Activated CD8-positive, alpha-beta memory T cell treated with anti-CD3 and anti-CD28 coated beads for 4 hours (primary cell): ENCODE measurements around the gene CTXND2.
"Not testable (repeated sequence)": the region's sequence is repeated elsewhere in the genome, so short reads cannot be mapped to it uniquely, and the experiment has no call there.

Experiments used
- DNase-seq, 2 donors: peaks; one replicate each; pipeline ENCODE4 v3.0.0-alpha.2; 2020; ENCODE audit warnings: low read depth in 2 of 2

Gene CTXND2

GRCh38 chr1:150887018-150887417, at the start of gene CTXND2:
Gene CTXND2, plus strand, starts transcription at chr1:150887136. Its CDS starts 25,179 bp downstream, at chr1:150912315.
- no peak for DNase-seq

GRCh38 chr1:150840850-150841249, 46.1 kb upstream of the CTXND2 start:
- DNase-seq = not testable (repeated sequence)

GRCh38 chr1:150841626-150842025, 45.3 kb upstream of the CTXND2 start:
- DNase-seq = no peak

GRCh38 chr1:150842343-150842742, 44.6 kb upstream of the CTXND2 start:
- DNase-seq = no peak

GRCh38 chr1:150842964-150843363, 44.0 kb upstream of the CTXND2 start:
- no peak for DNase-seq

GRCh38 chr1:150843474-150843873, 43.5 kb upstream of the CTXND2 start:
- no peak for DNase-seq

- no peak for DNase-seq
Observed at GRCh38 chr1:150846473-150847146, 40.3 kb upstream of the CTXND2 start.

- not testable (repeated sequence) for DNase-seq
Observed at GRCh38 chr1:150850801-150851362, 36.1 kb upstream of the CTXND2 start.

- not testable (repeated sequence) for DNase-seq
Observed at GRCh38 chr1:150852734-150853133, 34.2 kb upstream of the CTXND2 start.

GRCh38 chr1:150863724-150864123, 23.2 kb upstream of the CTXND2 start:
- DNase-seq = no peak

- not testable (repeated sequence) for DNase-seq
Observed at GRCh38 chr1:150864200-150864599, 22.7 kb upstream of the CTXND2 start.

GRCh38 chr1:150869683-150870082, 17.3 kb upstream of the CTXND2 start:
- DNase-seq = no peak

GRCh38 chr1:150872572-150872971, 14.4 kb upstream of the CTXND2 start:
- DNase-seq = no peak

GRCh38 chr1:150873521-150873920, 13.4 kb upstream of the CTXND2 start:
- no peak for DNase-seq

- DNase-seq = no peak
Observed at GRCh38 chr1:150874455-150875196, 12.3 kb upstream of the CTXND2 start.

GRCh38 chr1:150875197-150876118, 11.5 kb upstream of the CTXND2 start:
- no peak for DNase-seq

- DNase-seq = no peak
Observed at GRCh38 chr1:150876119-150876454, 10.8 kb upstream of the CTXND2 start.

- DNase-seq = not testable (repeated sequence)
Observed at GRCh38 chr1:150878931-150879330, 8.0 kb upstream of the CTXND2 start.

- DNase-seq = no peak
Observed at GRCh38 chr1:150881331-150882070, 5.4 kb upstream of the CTXND2 start.

- DNase-seq = not testable (repeated sequence)
Observed at GRCh38 chr1:150883121-150883520, 3.8 kb upstream of the CTXND2 start.

GRCh38 chr1:150888727-150889126, 1.8 kb downstream of the CTXND2 start:
- DNase-seq = no peak
